Gastrocnemius medialis (tissue), 4 donors: Measurements from ENCODE around the gene SHB. TPM values are rescaled to one million over a fixed set of nuclear protein-coding genes. Genes with fewer than 3 reads are reported as not detected.
"Not testable (repeated sequence)": the region's sequence is repeated elsewhere in the genome, so short reads cannot be mapped to it uniquely, and the experiment has no call there.

Experiments used
- ATAC-seq, 2 donors: fragments of 150-250 bp; one replicate each; pipeline ENCODE4 v1.9.1; 2016
- DNase-seq, 2 donors: peaks; one replicate each; pipeline ENCODE4 v3.0.0-alpha.2; 2019
- H3K27ac ChIP-seq, 4 donors: fragments of 200-600 bp; sonication (generic); 1 replicate in 1 of 4; 2 replicates in 3 of 4; pipeline ENCODE4 v1.5.1; 2016 to 2018; ENCODE audit warnings: mild to moderate bottlenecking in 2 of 4, moderate library complexity in 1 of 4
- H3K27me3 ChIP-seq, 3 donors: fragments of 200-600 bp; sonication (generic) in 2 of 3; 1 replicate in 1 of 3; 2 replicates in 2 of 3; pipeline versions ENCODE4 v1.5.1 to v1.6.0; 2016 to 2019; ENCODE audit warnings: mild to moderate bottlenecking in 1 of 3, moderate library complexity in 1 of 3
- H3K36me3 ChIP-seq, 2 donors: fragments of 200-600 bp; sonication (generic) in 1 of 2; one replicate each; pipeline ENCODE4 v1.5.1; 2017 to 2018
- H3K4me1 ChIP-seq, 2 donors: fragments of 200-600 bp; sonication (generic) in 1 of 2; one replicate each; pipeline ENCODE4 v1.5.1; 2016 to 2017; ENCODE audit warnings: mild to moderate bottlenecking in 2 of 2
- H3K4me3 ChIP-seq, 4 donors: fragments of 200-600 bp; sonication (generic) in 3 of 4; 1 replicate in 1 of 4; 2 replicates in 3 of 4; pipeline ENCODE4 v1.5.1; 2016 to 2019; ENCODE audit warnings: mild to moderate bottlenecking in 2 of 4
- H3K9me3 ChIP-seq, 3 donors: fragments of 200-600 bp; sonication (generic) in 2 of 3; 1 replicate in 1 of 3; 2 replicates in 2 of 3; pipeline ENCODE4 v1.5.1; 2016 to 2019
- CTCF ChIP-seq, 5 experiments: fragments of 450-650 bp in 3 of 5; fragments of 200-600 bp in 2 of 5; sonication (generic) in 2 of 5; IDR thresholded peaks in 4 of 5; conservative IDR thresholded peaks in 1 of 5; 1 replicate in 4 of 5; 2 replicates in 1 of 5; pipeline ENCODE4 v1.5.1; 2016 to 2019; ENCODE audit warnings: antibody characterized with exemption in 5 of 5, mild to moderate bottlenecking in 3 of 5, moderate library complexity in 3 of 5
- POLR2A ChIP-seq, 2 donors: fragments of 450-650 bp; IDR thresholded peaks; one replicate each; pipeline ENCODE4 v1.6.1; 2017; ENCODE audit warnings: antibody characterized with exemption in 2 of 2, mild to moderate bottlenecking in 2 of 2, moderate library complexity in 2 of 2
- in situ Hi-C, 4 donors: fragments of 200-750 bp; cut with MboI; loops; one replicate each; pipeline versions ENCODE4 v1.15.0 to v1.8.0; 2017; ENCODE audit warnings: low sequenced_read_pairs in 4 of 4
- intact Hi-C: fragments of 100-400 bp; cut with DNase I; formaldehyde crosslinking; loops from one replicate; pipeline ENCODE4 v1.15.1; 2023; ENCODE audit warnings: low total_unique reads
- total RNA-seq, 4 donors: library from RNA; depleted of rRNA; stranded (reverse); fragments of >200 nt; gene quantifications; one replicate each; pipeline versions ENCODE4 v1.1.0 to v1.2.3, GENCODE V29; 2016

The SHB gene
- total RNA-seq, 4 donors from 2014 or later = 1.2 to 6.1 (median 4.6) TPM

DNA sequence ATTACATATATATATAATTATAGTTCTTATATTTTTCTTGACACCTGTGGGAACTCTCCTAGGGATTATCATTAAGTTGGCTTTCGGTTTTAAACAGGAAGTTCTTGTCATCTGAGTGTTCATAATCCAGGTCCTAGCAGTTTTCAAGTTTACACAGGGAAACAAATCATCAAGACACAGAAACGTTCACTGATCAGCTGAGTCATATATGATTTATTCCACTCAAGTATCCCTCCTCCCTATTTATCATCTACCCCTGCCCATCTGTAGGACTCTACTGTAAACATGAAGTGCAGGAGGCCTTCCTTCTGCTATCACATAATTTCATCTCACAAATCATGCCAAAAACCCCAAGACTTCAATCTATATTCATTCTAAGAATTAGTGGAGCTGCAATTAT lies 171.4 kb downstream of the SHB start:
- H3K4me1 ChIP-seq = peaks cover 8 to 9% of the 10 kb centered on the region in 2 donors
- no peak for ATAC-seq
- no peaks in the 10 kb centered on the region for H3K27me3 ChIP-seq
- in situ Hi-C loops = loop anchor here in 2 of 4 donors (10.0 to 25.0 kb wide), 2 partner anchors 110 to 113 kb away; partner anchors contain the start of gene EXOSC3 (in 2 of the 2)
- TF ChIP-seq POLR2A (IDR thresholded peaks at IDR 0.05) (no peak), CTCF (IDR thresholded peaks at IDR 0.05 in 4 of 5, conservative IDR thresholded peaks at IDR 0.05 in 1 of 5) (no peak)
- H3K9me3 ChIP-seq = no peaks in the 10 kb centered on the region
- H3K27ac ChIP-seq = no peak overlapping the region
- intact Hi-C loops = no loop called here
- no peak for DNase-seq
- no peak overlapping the region for H3K4me3 ChIP-seq
- peaks cover 0 to 65% of the 10 kb centered on the region in 2 donors for H3K36me3 ChIP-seq

DNA sequence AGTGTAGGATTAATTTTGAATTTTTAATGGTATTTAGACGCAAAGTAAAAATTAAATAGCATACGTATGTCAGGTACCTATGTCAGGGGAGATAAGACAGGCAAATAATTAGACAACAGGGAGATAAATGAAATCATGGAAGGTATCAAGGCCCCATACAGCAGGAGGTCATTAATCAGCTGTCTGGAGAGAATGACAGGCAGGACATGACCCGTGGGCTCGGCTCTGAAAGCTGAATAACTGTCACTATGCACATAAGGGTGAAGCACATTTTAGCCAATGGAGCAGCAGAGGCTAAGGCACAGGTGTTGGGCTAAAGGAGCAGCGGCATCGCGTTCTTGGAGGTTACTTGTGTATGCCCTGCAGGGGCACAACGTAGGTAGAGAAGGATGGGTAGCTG lies 177.0 kb downstream of the SHB start:
- in situ Hi-C loops = loop anchor here in 2 of 4 donors (10.0 to 25.0 kb wide), 2 partner anchors 105 to 107 kb away; partner anchors contain the start of gene EXOSC3 (in 2 of the 2)

GRCh38 chr9:37891042-37891441 lies 178.0 kb downstream of the SHB start:
- H3K27ac ChIP-seq, ATAC-seq, intact Hi-C loops, H3K27me3 ChIP-seq, H3K9me3 ChIP-seq, H3K4me1 ChIP-seq, H3K4me3 ChIP-seq, DNase-seq: not testable (repeated sequence)
- in situ Hi-C loops = loop anchor here in 2 of 4 donors (10.0 to 25.0 kb wide), 2 partner anchors 104 to 106 kb away; partner anchors contain the start of gene EXOSC3 (in 2 of the 2)
- peaks cover 0 to 35% of the 10 kb centered on the region in 2 donors for H3K36me3 ChIP-seq

More for the DNA sequence above, 177.0 kb downstream of the SHB start:
- peaks cover 0 to 44% of the 10 kb centered on the region in 2 donors for H3K36me3 ChIP-seq
- H3K4me3 ChIP-seq = no peak overlapping the region
- H3K9me3 ChIP-seq = no peaks in the 10 kb centered on the region
- no peak for ATAC-seq
- DNase-seq = no peak
- no peak overlapping the region for H3K27ac ChIP-seq
- no peaks in the 10 kb centered on the region for H3K27me3 ChIP-seq
- TF ChIP-seq POLR2A (IDR thresholded peaks at IDR 0.05) (no peak), CTCF (IDR thresholded peaks at IDR 0.05 in 4 of 5, conservative IDR thresholded peaks at IDR 0.05 in 1 of 5) (no peak)
- intact Hi-C loops = no loop called here
- H3K4me1 ChIP-seq = no peaks in the 10 kb centered on the region

DNA sequence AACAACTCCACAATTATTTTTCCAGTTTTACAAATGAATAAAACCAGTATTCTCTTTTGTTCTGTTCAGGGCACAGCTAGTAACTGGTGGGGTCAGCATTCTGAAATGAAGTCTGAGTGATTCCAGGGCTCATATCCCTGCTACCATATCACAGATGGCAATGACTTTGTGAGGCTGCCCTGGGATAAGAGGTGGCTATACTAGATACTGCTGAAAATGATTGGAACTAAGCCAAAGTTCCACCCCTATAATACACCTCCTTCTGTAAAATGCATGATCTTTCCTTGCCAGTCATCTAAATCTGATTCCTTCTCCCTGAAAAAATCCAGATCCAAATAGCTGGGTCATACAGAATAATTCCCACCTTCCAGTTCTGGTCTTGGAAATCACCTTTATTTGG lies 179.5 kb downstream of the SHB start:
- Histone ChIP-seq H3K9me3 (no peaks in the 10 kb centered on the region), H3K36me3 (peaks cover 0 to 20% of the 10 kb centered on the region in 2 donors), H3K27me3 (no peaks in the 10 kb centered on the region), H3K27ac (no peak overlapping the region), H3K4me3 (no peak overlapping the region), H3K4me1 (no peaks in the 10 kb centered on the region)
- intact Hi-C loops = no loop called here
- in situ Hi-C loops = loop anchor here in 1 of 4 donors (25.0 kb wide), 1 partner anchor 102 kb away; the partner anchor contains the start of gene EXOSC3
- TF ChIP-seq POLR2A (IDR thresholded peaks at IDR 0.05) = no peak
- ATAC-seq = no peak
- DNase-seq = no peak

DNA sequence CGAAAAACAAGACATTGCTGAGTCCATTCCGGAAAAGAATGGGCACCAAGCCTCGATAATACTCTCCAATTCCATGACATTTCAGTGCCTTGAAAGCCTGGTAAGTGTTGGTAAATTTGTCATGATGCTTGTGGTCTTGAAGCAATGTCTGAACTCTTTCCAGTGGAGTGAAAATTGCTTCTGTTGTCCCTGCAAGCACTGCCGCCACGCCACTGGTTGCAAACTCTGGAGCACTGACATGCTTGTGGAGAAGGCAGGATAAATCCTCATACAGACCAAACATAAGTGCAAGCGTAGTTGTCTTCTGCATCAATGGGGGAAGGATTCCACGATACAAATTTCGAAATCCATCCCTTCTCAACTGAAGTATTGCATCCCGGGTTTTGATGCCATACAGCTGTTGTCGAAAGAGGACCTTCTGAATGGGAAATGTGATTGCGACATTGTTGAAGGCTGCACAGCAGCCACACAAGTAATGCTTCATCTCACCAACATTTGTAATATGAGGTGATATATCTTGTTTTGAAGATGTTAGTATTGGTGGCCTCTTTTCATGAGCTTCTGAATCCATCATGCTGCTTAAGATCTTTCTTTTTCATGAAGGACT lies 180.9 kb downstream of the SHB start:
- H3K4me3 ChIP-seq, H3K36me3 ChIP-seq, ATAC-seq, DNase-seq, H3K4me1 ChIP-seq, H3K9me3 ChIP-seq, H3K27me3 ChIP-seq, H3K27ac ChIP-seq, intact Hi-C loops: not testable (repeated sequence)
- in situ Hi-C loops = loop anchor here in 1 of 4 donors (25.0 kb wide), 1 partner anchor 101 kb away; the partner anchor contains the start of gene EXOSC3

DNA sequence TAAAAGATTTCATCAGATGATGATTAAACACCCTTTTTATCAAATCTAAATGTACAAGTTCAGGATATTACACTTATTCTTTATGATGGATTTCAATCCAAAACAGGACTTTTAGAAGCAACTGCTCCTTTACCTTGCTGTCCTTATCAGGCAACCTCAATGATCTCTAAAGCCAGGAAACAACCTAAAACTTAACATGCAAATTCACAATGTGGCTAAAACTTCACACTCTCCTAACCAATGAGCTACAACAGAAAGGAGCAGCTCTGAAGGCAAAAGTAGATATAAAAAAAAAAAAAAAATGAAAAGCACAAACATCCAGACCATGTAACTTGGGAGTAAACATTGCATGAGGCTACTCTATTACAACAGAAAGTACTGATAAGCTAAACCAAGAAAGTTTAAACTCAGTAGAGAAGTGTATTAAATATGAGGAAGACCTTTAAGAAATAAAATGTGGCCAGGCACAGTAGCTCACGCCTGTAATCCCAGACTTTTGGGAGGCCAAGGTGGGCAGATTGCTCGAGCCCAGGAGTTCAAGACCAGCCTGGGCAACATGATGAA lies 188.0 kb downstream of the SHB start:
- ATAC-seq (no peak), DNase-seq (no peak)
- Histone ChIP-seq H3K36me3 (no peaks in the 10 kb centered on the region), H3K27me3 (no peaks in the 10 kb centered on the region), H3K4me1 (no peaks in the 10 kb centered on the region), H3K27ac (no peak overlapping the region), H3K9me3 (no peaks in the 10 kb centered on the region), H3K4me3 (no peak overlapping the region)
- TF ChIP-seq CTCF (IDR thresholded peaks at IDR 0.05 in 4 of 5, conservative IDR thresholded peaks at IDR 0.05 in 1 of 5) (no peak), POLR2A (IDR thresholded peaks at IDR 0.05) (no peak)
- intact Hi-C loops = no loop called here
- in situ Hi-C loops = loop anchor here in 1 of 4 donors (25.0 kb wide), 1 partner anchor 94 kb away; the partner anchor contains the start of gene EXOSC3
